ENCODE data around the gene ASAH2B. TPM values are rescaled to one million over a fixed set of nuclear protein-coding genes. Genes with fewer than 3 reads are reported as not detected.
"Not testable (repeated sequence)": the region's sequence is repeated elsewhere in the genome, so short reads cannot be mapped to it uniquely, and the experiment has no call there.

ASAH2B gene
- total RNA-seq (1 to 10 TPM; 4.4 to 8.4 (median 5.8) TPM), polyA plus RNA-seq (2.2 TPM)
- long read RNA-seq, donor 1, full-length matches to known transcripts = 33 of 39 reads
- long read RNA-seq, donor 1, partial matches to known transcripts = 4 of 39 reads
- long read RNA-seq, donor 1, other reads (novel, unspliced or antisense) = 2 of 39 reads
- long read RNA-seq, donor 2, full-length matches to known transcripts = 5 of 8 reads
- long read RNA-seq, donor 2, partial matches to known transcripts = 1 of 8 reads
- long read RNA-seq, donor 2, other reads (novel, unspliced or antisense) = 2 of 8 reads
- long read RNA-seq, donor 3, full-length matches to known transcripts = 21 of 35 reads
- long read RNA-seq, donor 3, partial matches to known transcripts = 6 of 35 reads
- long read RNA-seq, donor 3, other reads (novel, unspliced or antisense) = 8 of 35 reads
- long read RNA-seq, donor 4, full-length matches to known transcripts = 12 of 15 reads
- long read RNA-seq, donor 4, partial matches to known transcripts = 2 of 15 reads
- long read RNA-seq, donor 4, other reads (novel, unspliced or antisense) = 1 of 15 reads

- Histone ChIP-seq H3K27me3 (ENCODE audit: control insufficient read depth, insufficient read depth) (no peaks in the 10 kb centered on the region), H3K4me1 (ENCODE audit: control insufficient read depth, insufficient read depth, low read length) (no peaks in the 10 kb centered on the region), H3K27ac (ENCODE audit: low read length) (peak within 1 kb of the TSS; percentile 61), H3K4me3 (ENCODE audit: low read length) (peak within 1 kb of the TSS; percentile 65), H3K9me3 (ENCODE audit: control insufficient read depth, low read length) (no peaks in the 10 kb centered on the region)
- intact Hi-C loops (cut with DNase I) = no loop called here
- ATAC-seq = peak; percentile 87 to 88
- DNase-seq = peak; percentile 85 to 92 (median 91)
- WGBS = under 1% methylated on average over 62 of the region's 62 CpGs
These were observed at the start of gene ASAH2B for GRCh38 chr10:50739618-50740292. Gene ASAH2B (plus strand): TSS chr10:50739936. CDS start chr10:50745131, 5,195 bp downstream.

- H3K27ac ChIP-seq (ENCODE audit: low read length); H3K4me1 ChIP-seq (ENCODE audit: control insufficient read depth, insufficient read depth, low read length); DNase-seq; ATAC-seq; intact Hi-C loops (cut with DNase I); H3K27me3 ChIP-seq (ENCODE audit: control insufficient read depth, insufficient read depth); H3K4me3 ChIP-seq (ENCODE audit: low read length); H3K9me3 ChIP-seq (ENCODE audit: control insufficient read depth, low read length): not testable (repeated sequence)
- WGBS = no CpG with 5 or more reads among the region's 4 CpGs
These were observed 41.9 kb upstream of the ASAH2B start for GRCh38 chr10:50697819-50698218.

- ATAC-seq = peak in 1 of 2 donors; percentile 43
- intact Hi-C loops (cut with DNase I); H3K27me3 ChIP-seq (ENCODE audit: control insufficient read depth, insufficient read depth); H3K4me3 ChIP-seq (ENCODE audit: low read length); H3K4me1 ChIP-seq (ENCODE audit: control insufficient read depth, insufficient read depth, low read length); H3K27ac ChIP-seq (ENCODE audit: low read length); H3K9me3 ChIP-seq (ENCODE audit: control insufficient read depth, low read length); DNase-seq: not testable (repeated sequence)
- 59% methylated on average over 3 of the region's 5 CpGs for WGBS
These were observed 37.8 kb upstream of the ASAH2B start for GRCh38 chr10:50701947-50702346.

GRCh38 chr10:50702997-50703396, 36.7 kb upstream of the ASAH2B start:
- DNase-seq; H3K4me1 ChIP-seq (ENCODE audit: control insufficient read depth, insufficient read depth, low read length); ATAC-seq; H3K9me3 ChIP-seq (ENCODE audit: control insufficient read depth, low read length); H3K27me3 ChIP-seq (ENCODE audit: control insufficient read depth, insufficient read depth); intact Hi-C loops (cut with DNase I); H3K27ac ChIP-seq (ENCODE audit: low read length); H3K4me3 ChIP-seq (ENCODE audit: low read length): not testable (repeated sequence)
- 79% methylated on average over 6 of the region's 7 CpGs for WGBS

- H3K27ac ChIP-seq (ENCODE audit: low read length); H3K4me1 ChIP-seq (ENCODE audit: control insufficient read depth, insufficient read depth, low read length); H3K27me3 ChIP-seq (ENCODE audit: control insufficient read depth, insufficient read depth); intact Hi-C loops (cut with DNase I); DNase-seq; H3K4me3 ChIP-seq (ENCODE audit: low read length); H3K9me3 ChIP-seq (ENCODE audit: control insufficient read depth, low read length): not testable (repeated sequence)
- 46% methylated on average over 4 of the region's 5 CpGs for WGBS
- ATAC-seq = peak; percentile 50 to 60
These were observed 35.2 kb upstream of the ASAH2B start for GRCh38 chr10:50704436-50705079.

- H3K27ac ChIP-seq (ENCODE audit: low read length); H3K4me3 ChIP-seq (ENCODE audit: low read length); H3K4me1 ChIP-seq (ENCODE audit: control insufficient read depth, insufficient read depth, low read length); H3K9me3 ChIP-seq (ENCODE audit: control insufficient read depth, low read length); DNase-seq; H3K27me3 ChIP-seq (ENCODE audit: control insufficient read depth, insufficient read depth); intact Hi-C loops (cut with DNase I): not testable (repeated sequence)
- WGBS = 45% methylated on average over 1 of the region's 1 CpG
- ATAC-seq = peak in 1 of 2 donors; percentile 29
These were observed 33.7 kb upstream of the ASAH2B start for GRCh38 chr10:50706006-50706405.

- H3K27me3 ChIP-seq (ENCODE audit: control insufficient read depth, insufficient read depth); ATAC-seq; H3K4me3 ChIP-seq (ENCODE audit: low read length); H3K9me3 ChIP-seq (ENCODE audit: control insufficient read depth, low read length); H3K4me1 ChIP-seq (ENCODE audit: control insufficient read depth, insufficient read depth, low read length); DNase-seq; H3K27ac ChIP-seq (ENCODE audit: low read length); intact Hi-C loops (cut with DNase I): not testable (repeated sequence)
- 89% methylated on average over 11 of the region's 13 CpGs for WGBS
These were observed 29.5 kb upstream of the ASAH2B start for GRCh38 chr10:50710241-50710640.

GRCh38 chr10:50723812-50724211, 15.9 kb upstream of the ASAH2B start:
- WGBS = 35% methylated on average over 5 of the region's 5 CpGs
- H3K27me3 ChIP-seq (ENCODE audit: control insufficient read depth, insufficient read depth); DNase-seq; H3K27ac ChIP-seq (ENCODE audit: low read length); H3K4me1 ChIP-seq (ENCODE audit: control insufficient read depth, insufficient read depth, low read length); ATAC-seq; H3K4me3 ChIP-seq (ENCODE audit: low read length); intact Hi-C loops (cut with DNase I); H3K9me3 ChIP-seq (ENCODE audit: control insufficient read depth, low read length): not testable (repeated sequence)

- H3K4me1 ChIP-seq (ENCODE audit: control insufficient read depth, insufficient read depth, low read length) = not testable (repeated sequence)
- WGBS = 91% methylated on average over 2 of the region's 2 CpGs
These were observed 11.6 kb upstream of the ASAH2B start for GRCh38 chr10:50728112-50728511.

GRCh38 chr10:50738987-50739617, 634 bp upstream of the ASAH2B start:
- H3K4me3 ChIP-seq (ENCODE audit: low read length) = peak overlapping the region; percentile 65
- WGBS = 70% methylated on average over 23 of the region's 23 CpGs
- peak overlapping the region; percentile 61 for H3K27ac ChIP-seq (ENCODE audit: low read length)
- H3K9me3 ChIP-seq (ENCODE audit: control insufficient read depth, low read length); ATAC-seq; H3K27me3 ChIP-seq (ENCODE audit: control insufficient read depth, insufficient read depth); intact Hi-C loops (cut with DNase I); H3K4me1 ChIP-seq (ENCODE audit: control insufficient read depth, insufficient read depth, low read length): not testable (repeated sequence)
- DNase-seq = peak in 1 of 3 donors; percentile 28

More at GRCh38 chr10:50728112-50728511, 11.6 kb upstream of the ASAH2B start:
- H3K27ac ChIP-seq (ENCODE audit: low read length); DNase-seq; H3K27me3 ChIP-seq (ENCODE audit: control insufficient read depth, insufficient read depth); ATAC-seq; intact Hi-C loops (cut with DNase I); H3K9me3 ChIP-seq (ENCODE audit: control insufficient read depth, low read length); H3K4me3 ChIP-seq (ENCODE audit: low read length): not testable (repeated sequence)

Data from right cardiac atrium (tissue), 5 donors.